ENCODE results near the gene STK32B.

DNA sequence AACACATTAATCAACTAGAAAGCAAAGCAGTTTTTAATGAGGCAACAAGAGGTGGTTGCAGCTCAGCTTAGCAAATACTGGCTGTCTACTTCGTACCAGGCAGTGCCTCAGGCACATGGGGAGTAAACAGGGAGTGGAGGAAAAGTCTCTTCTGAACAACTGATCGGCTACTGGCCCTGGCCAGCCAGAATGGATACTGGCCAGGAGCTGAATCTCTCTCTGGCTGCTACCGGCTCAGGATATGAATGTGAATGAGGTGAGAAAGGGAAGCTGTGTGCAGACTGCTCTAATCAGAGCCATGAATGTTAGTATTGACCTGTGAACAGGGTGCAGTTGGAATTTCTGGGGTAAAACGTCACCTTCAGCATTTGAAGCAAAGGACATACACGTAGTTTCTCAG, 77.3 kb downstream of the STK32B start:
- no peak for TF ChIP-seq MXI1 (IDR thresholded peaks at IDR 0.05; ENCODE audit: low read depth, low read length)
- TF ChIP-seq, protein P1, sequence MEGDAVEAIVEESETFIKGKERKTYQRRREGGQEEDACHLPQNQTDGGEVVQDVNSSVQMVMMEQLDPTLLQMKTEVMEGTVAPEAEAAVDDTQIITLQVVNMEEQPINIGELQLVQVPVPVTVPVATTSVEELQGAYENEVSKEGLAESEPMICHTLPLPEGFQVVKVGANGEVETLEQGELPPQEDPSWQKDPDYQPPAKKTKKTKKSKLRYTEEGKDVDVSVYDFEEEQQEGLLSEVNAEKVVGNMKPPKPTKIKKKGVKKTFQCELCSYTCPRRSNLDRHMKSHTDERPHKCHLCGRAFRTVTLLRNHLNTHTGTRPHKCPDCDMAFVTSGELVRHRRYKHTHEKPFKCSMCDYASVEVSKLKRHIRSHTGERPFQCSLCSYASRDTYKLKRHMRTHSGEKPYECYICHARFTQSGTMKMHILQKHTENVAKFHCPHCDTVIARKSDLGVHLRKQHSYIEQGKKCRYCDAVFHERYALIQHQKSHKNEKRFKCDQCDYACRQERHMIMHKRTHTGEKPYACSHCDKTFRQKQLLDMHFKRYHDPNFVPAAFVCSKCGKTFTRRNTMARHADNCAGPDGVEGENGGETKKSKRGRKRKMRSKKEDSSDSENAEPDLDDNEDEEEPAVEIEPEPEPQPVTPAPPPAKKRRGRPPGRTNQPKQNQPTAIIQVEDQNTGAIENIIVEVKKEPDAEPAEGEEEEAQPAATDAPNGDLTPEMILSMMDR (IDR thresholded peaks at IDR 0.05), result no peak
- no peak for TF ChIP-seq POLR2AphosphoS5 (IDR thresholded peaks at IDR 0.05; ENCODE audit: low read depth, low read length)
- no peak for TF ChIP-seq YY1 (IDR thresholded peaks at IDR 0.05; ENCODE audit: low read depth)
- no peak for TF ChIP-seq EP300 (IDR thresholded peaks at IDR 0.05; ENCODE audit: borderline replicate concordance in 1 of 2, low read depth in 1 of 2, low read length in 1 of 2)

Data from SK-N-SH (cell line).